HG02943 (cell line): Measurements from ENCODE around the gene MACO1.
"Not testable (repeated sequence)": the region's sequence is repeated elsewhere in the genome, so short reads cannot be mapped to it uniquely, and the experiment has no call there.

Source experiments
- ATAC-seq: cut with Tn5 transposase; IDR thresholded peaks from one replicate; pipeline ENCODE4 v1.9.1; 2021; ENCODE audit warnings: mild to moderate bottlenecking, low read depth, moderate library complexity; ENCODE audit not compliant: unreplicated experiment

The MACO1 gene

GRCh38 chr1:25450891-25451290 lies 20.2 kb downstream of the MACO1 start:
- no peak for ATAC-seq

GRCh38 chr1:25451908-25452307 lies 21.2 kb downstream of the MACO1 start:
- ATAC-seq = no peak

- ATAC-seq = no peak
Measured at GRCh38 chr1:25456502-25456901, 25.8 kb downstream of the MACO1 start.

GRCh38 chr1:25458541-25459298 lies 28.0 kb downstream of the MACO1 start:
- ATAC-seq = no peak

- no peak for ATAC-seq
Measured at GRCh38 chr1:25460020-25460419, 29.3 kb downstream of the MACO1 start.

GRCh38 chr1:25460816-25461215 lies 30.1 kb downstream of the MACO1 start:
- ATAC-seq = not testable (repeated sequence)

- ATAC-seq = no peak
Measured at GRCh38 chr1:25461849-25462248, 31.2 kb downstream of the MACO1 start.

- ATAC-seq = no peak
Measured at GRCh38 chr1:25462732-25463131, 32.0 kb downstream of the MACO1 start.

GRCh38 chr1:25467193-25467592 lies 36.5 kb downstream of the MACO1 start:
- ATAC-seq = no peak

- ATAC-seq = no peak
Measured at GRCh38 chr1:25467616-25468015, 36.9 kb downstream of the MACO1 start.

GRCh38 chr1:25468033-25468432 lies 37.3 kb downstream of the MACO1 start:
- no peak for ATAC-seq

GRCh38 chr1:25469177-25469576 lies 38.5 kb downstream of the MACO1 start:
- no peak for ATAC-seq

- ATAC-seq = no peak
Measured at GRCh38 chr1:25472471-25472870, 41.8 kb downstream of the MACO1 start.

GRCh38 chr1:25473653-25474225 lies 43.0 kb downstream of the MACO1 start:
- no peak for ATAC-seq

- ATAC-seq = no peak
Measured at GRCh38 chr1:25474439-25475047, 43.8 kb downstream of the MACO1 start.

GRCh38 chr1:25476186-25477097 lies 45.7 kb downstream of the MACO1 start:
- no peak for ATAC-seq

- ATAC-seq = no peak
Measured at GRCh38 chr1:25477448-25478034, 46.8 kb downstream of the MACO1 start.

- ATAC-seq = no peak
Measured at GRCh38 chr1:25478633-25479032, 47.9 kb downstream of the MACO1 start.

- no peak for ATAC-seq
Measured at GRCh38 chr1:25481625-25482024, 50.9 kb downstream of the MACO1 start.

- ATAC-seq = no peak
Measured at GRCh38 chr1:25482211-25482610, 51.5 kb downstream of the MACO1 start.
